Peyer's patch (tissue), 4 donors: ENCODE results near the gene FZR1.

Source experiments
- CTCF ChIP-seq, 6 experiments: fragments of 450-650 bp in 4 of 6; fragments of 200-600 bp in 2 of 6; sonication (generic) in 1 of 6; IDR thresholded peaks; one replicate each; pipeline ENCODE4 v1.5.1; 2017 to 2019; ENCODE audit warnings: antibody characterized with exemption in 6 of 6, mild to moderate bottlenecking in 3 of 6, moderate library complexity in 1 of 6
- POLR2A ChIP-seq, 2 donors: fragments of 450-650 bp; IDR thresholded peaks; one replicate each; pipeline ENCODE4 v1.5.1; 2017; ENCODE audit warnings: antibody characterized with exemption in 2 of 2, mild to moderate bottlenecking in 2 of 2, moderate library complexity in 2 of 2

GRCh38 chr19:3533033-3533432, 26.9 kb downstream of the FZR1 start:
- TF ChIP-seq POLR2A (IDR thresholded peaks at IDR 0.05) (no peak), CTCF (IDR thresholded peaks at IDR 0.05) (no peak)
